NCI-H1436 treated with DMSO at 0.1 percent for 48 hours (cell line): ENCODE data around the gene ZNF506.
"Not testable (repeated sequence)": the region's sequence is repeated elsewhere in the genome, so short reads cannot be mapped to it uniquely, and the experiment has no call there.

Experiments
- DNase-seq: peaks from one replicate; lab custom pipeline; 2025; lab: John Stamatoyannopoulos, UW

Gene ZNF506

GRCh38 chr19:19778666-19779065 is 42.9 kb downstream of the ZNF506 start:
- no peak for DNase-seq

GRCh38 chr19:19777692-19778091 is 43.9 kb downstream of the ZNF506 start:
- DNase-seq: no peak

GRCh38 chr19:19776206-19777008 is 45.1 kb downstream of the ZNF506 start:
- peak; percentile 89 for DNase-seq

GRCh38 chr19:19775891-19776205 is 45.7 kb downstream of the ZNF506 start:
- DNase-seq: no peak

- no peak for DNase-seq
Observed at GRCh38 chr19:19774354-19775033, 47.1 kb downstream of the ZNF506 start.

GRCh38 chr19:19771963-19772362 is 49.6 kb downstream of the ZNF506 start:
- not testable (repeated sequence) for DNase-seq

GRCh38 chr19:19769971-19770370 is 51.6 kb downstream of the ZNF506 start:
- not testable (repeated sequence) for DNase-seq

GRCh38 chr19:19758164-19758563 is 63.4 kb downstream of the ZNF506 start:
- no peak for DNase-seq

GRCh38 chr19:19752760-19753403 is 68.7 kb downstream of the ZNF506 start:
- DNase-seq: no peak

- DNase-seq: no peak
Observed at GRCh38 chr19:19751846-19752245, 69.7 kb downstream of the ZNF506 start.

GRCh38 chr19:19750842-19751790 is 70.4 kb downstream of the ZNF506 start:
- no peak for DNase-seq

- DNase-seq: no peak
Observed at GRCh38 chr19:19749908-19750841, 71.4 kb downstream of the ZNF506 start.

- DNase-seq: no peak
Observed at GRCh38 chr19:19749117-19749907, 72.2 kb downstream of the ZNF506 start.

- no peak for DNase-seq
Observed at GRCh38 chr19:19748249-19748938, 73.2 kb downstream of the ZNF506 start.

- DNase-seq: no peak
Observed at GRCh38 chr19:19747357-19748220, 74.0 kb downstream of the ZNF506 start.

- no peak for DNase-seq
Observed at GRCh38 chr19:19746286-19747213, 75.0 kb downstream of the ZNF506 start.
